BLaER1 (cell line): ENCODE measurements around the gene MOV10L1.
"Not testable (repeated sequence)": the region's sequence is repeated elsewhere in the genome, so short reads cannot be mapped to it uniquely, and the experiment has no call there.

ENCODE experiments used
- H3K27ac ChIP-seq: shearing (Covaris generic); formaldehyde crosslinking; 2 replicates; pipeline ENCODE4 v1.8.1; 2022
- H3K27me3 ChIP-seq: shearing (Covaris generic); formaldehyde crosslinking; 2 replicates; pipeline ENCODE4 v1.8.1; 2022
- H3K36me3 ChIP-seq: shearing (Covaris generic); formaldehyde crosslinking; 2 replicates; pipeline ENCODE4 v1.8.1; 2022
- H3K4me1 ChIP-seq: shearing (Covaris generic); formaldehyde crosslinking; 2 replicates; pipeline ENCODE4 v1.8.1; 2022
- H3K4me2 ChIP-seq: shearing (Covaris generic); formaldehyde crosslinking; 2 replicates; pipeline ENCODE4 v1.8.1; 2022
- H3K4me3 ChIP-seq: shearing (Covaris generic); formaldehyde crosslinking; 2 replicates; pipeline ENCODE4 v1.8.1; 2022
- H3K9ac ChIP-seq: shearing (Covaris generic); formaldehyde crosslinking; 2 replicates; pipeline ENCODE4 v1.8.1; 2022
- H3K9me3 ChIP-seq: shearing (Covaris generic); formaldehyde crosslinking; 2 replicates; pipeline ENCODE4 v1.8.1; 2022
- H4K20me1 ChIP-seq: shearing (Covaris generic); formaldehyde crosslinking; 2 replicates; pipeline ENCODE4 v1.8.1; 2022
- Cebpa-rat ChIP-seq: shearing (Covaris generic); IDR thresholded peaks from 2 replicates; pipeline ENCODE4 v1.8.1; 2022

MOV10L1 gene

GRCh38 chr22:50085211-50085972 lies 4.4 kb upstream of the MOV10L1 start, which contains the start of gene MLC1:
Gene MLC1, minus strand, starts transcription at chr22:50085426. Its CDS starts 524 bp downstream, at chr22:50084902.
- TF ChIP-seq Cebpa-rat, result peak; percentile 52; the same call in 1 of the 2 replicates
- Histone ChIP-seq H3K36me3 (no peaks in the 10 kb centered on the region), H3K4me3 (no peak within 1 kb of the TSS; the same call in none of the 2 replicates), H3K9me3 (peaks cover 28% of the 10 kb centered on the region), H3K4me1 (no peaks in the 10 kb centered on the region; the same call in none of the 2 replicates), H4K20me1 (no peaks in the 10 kb centered on the region), H3K27ac (no peak within 1 kb of the TSS), H3K9ac (no peak within 1 kb of the TSS; the same call in none of the 2 replicates), H3K4me2 (no peak within 1 kb of the TSS), H3K27me3 (no peaks in the 10 kb centered on the region)

DNA sequence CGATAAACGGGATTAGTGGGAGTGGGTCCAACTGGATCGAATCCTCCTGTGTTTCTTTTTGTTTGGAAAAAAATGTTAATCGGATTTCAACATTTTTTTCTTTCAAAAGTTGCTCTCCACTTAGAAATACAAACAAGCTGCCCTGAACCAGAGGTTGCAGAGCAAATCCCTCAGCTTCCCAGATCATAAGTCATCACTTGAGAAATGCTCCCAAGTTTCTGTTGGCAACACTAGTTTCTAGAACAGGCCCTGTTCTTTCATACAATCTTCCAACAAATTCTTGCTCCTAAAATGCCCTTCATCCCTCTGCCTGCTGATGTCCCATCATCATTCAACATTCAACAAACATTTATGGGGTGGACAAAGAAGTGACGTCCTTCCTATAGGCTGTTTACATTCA lies 3.3 kb upstream of the MOV10L1 start:
- no peaks in the 10 kb centered on the region for H4K20me1 ChIP-seq
- no peak overlapping the region for H3K27ac ChIP-seq
- H3K9ac ChIP-seq, result no peak overlapping the region
- TF ChIP-seq Cebpa-rat, result no peak
- H3K27me3 ChIP-seq, result no peaks in the 10 kb centered on the region
- H3K4me2 ChIP-seq, result no peak overlapping the region
- H3K36me3 ChIP-seq, result no peaks in the 10 kb centered on the region
- no peak overlapping the region for H3K4me3 ChIP-seq
- H3K9me3 ChIP-seq, result peaks cover 29% of the 10 kb centered on the region
- H3K4me1 ChIP-seq, result no peaks in the 10 kb centered on the region; the same call in none of the 2 replicates

GRCh38 chr22:50086975-50087374 lies 2.8 kb upstream of the MOV10L1 start:
- not testable (repeated sequence) for H3K27me3 ChIP-seq, H4K20me1 ChIP-seq, H3K9ac ChIP-seq, H3K4me2 ChIP-seq, H3K27ac ChIP-seq, H3K4me3 ChIP-seq, H3K36me3 ChIP-seq, H3K4me1 ChIP-seq
- H3K9me3 ChIP-seq, result peaks cover 29% of the 10 kb centered on the region

GRCh38 chr22:50087646-50088045 lies 2.2 kb upstream of the MOV10L1 start:
- Histone ChIP-seq H3K27me3 (no peaks in the 10 kb centered on the region), H4K20me1 (no peaks in the 10 kb centered on the region), H3K4me3 (no peak overlapping the region), H3K9ac (no peak overlapping the region), H3K9me3 (peaks cover 29% of the 10 kb centered on the region), H3K4me2 (no peak overlapping the region), H3K4me1 (no peaks in the 10 kb centered on the region; the same call in none of the 2 replicates), H3K27ac (no peak overlapping the region), H3K36me3 (no peaks in the 10 kb centered on the region)
- no peak for TF ChIP-seq Cebpa-rat

- H3K27ac ChIP-seq, result no peak overlapping the region
These were observed 1.7 kb upstream of the MOV10L1 start for GRCh38 chr22:50088096-50088495.

DNA sequence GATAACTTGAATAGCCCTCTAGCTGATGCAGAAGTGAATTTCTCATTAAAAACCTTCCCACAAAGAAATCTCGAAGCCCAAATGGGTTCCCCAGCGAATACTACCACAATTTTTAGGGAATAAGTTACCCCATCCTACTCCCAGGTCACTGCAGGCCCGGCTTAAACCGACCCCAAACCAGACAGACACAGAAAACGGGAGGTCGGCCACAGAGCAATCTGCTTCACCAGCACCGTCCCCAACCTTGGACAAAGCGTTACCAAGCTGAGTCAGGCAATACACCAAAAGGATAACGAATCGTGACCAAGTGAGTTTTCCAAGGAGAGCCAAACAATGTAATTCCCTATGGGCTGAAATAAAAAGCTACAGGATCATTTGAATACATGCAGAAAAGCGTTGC lies 575 bp upstream of the MOV10L1 start:
- TF ChIP-seq Cebpa-rat, result no peak
- H3K27me3 ChIP-seq, result no peaks in the 10 kb centered on the region

More at GRCh38 chr22:50088096-50088495, 1.7 kb upstream of the MOV10L1 start:
- H3K4me2 ChIP-seq, result no peak overlapping the region
- peaks cover 29% of the 10 kb centered on the region for H3K9me3 ChIP-seq
- H3K27me3 ChIP-seq, result no peaks in the 10 kb centered on the region
- no peak for TF ChIP-seq Cebpa-rat
- no peaks in the 10 kb centered on the region for H3K36me3 ChIP-seq
- H3K4me3 ChIP-seq, result no peak overlapping the region
- no peak overlapping the region for H3K9ac ChIP-seq
- H4K20me1 ChIP-seq, result no peaks in the 10 kb centered on the region
- no peaks in the 10 kb centered on the region; the same call in none of the 2 replicates for H3K4me1 ChIP-seq

GRCh38 chr22:50090412-50090714 lies 557 bp downstream of the MOV10L1 start:
- H3K4me3 ChIP-seq, result no peak overlapping the region
- no peak for TF ChIP-seq Cebpa-rat
- H3K4me1 ChIP-seq, result no peaks in the 10 kb centered on the region
- H3K9me3 ChIP-seq, result peaks cover 29% of the 10 kb centered on the region
- H3K4me2 ChIP-seq, result no peak overlapping the region
- H3K9ac ChIP-seq, result no peak overlapping the region
- no peaks in the 10 kb centered on the region for H3K27me3 ChIP-seq
- no peaks in the 10 kb centered on the region for H3K36me3 ChIP-seq
- no peaks in the 10 kb centered on the region for H4K20me1 ChIP-seq
- H3K27ac ChIP-seq, result no peak overlapping the region

More for the DNA sequence above, 575 bp upstream of the MOV10L1 start:
- H3K36me3 ChIP-seq, result no peaks in the 10 kb centered on the region
- peaks cover 29% of the 10 kb centered on the region for H3K9me3 ChIP-seq
- no peaks in the 10 kb centered on the region; the same call in none of the 2 replicates for H3K4me1 ChIP-seq
- H3K9ac ChIP-seq, result no peak overlapping the region
- H3K4me3 ChIP-seq, result no peak overlapping the region
- H4K20me1 ChIP-seq, result no peaks in the 10 kb centered on the region
- no peak overlapping the region for H3K4me2 ChIP-seq
- H3K27ac ChIP-seq, result no peak overlapping the region

DNA sequence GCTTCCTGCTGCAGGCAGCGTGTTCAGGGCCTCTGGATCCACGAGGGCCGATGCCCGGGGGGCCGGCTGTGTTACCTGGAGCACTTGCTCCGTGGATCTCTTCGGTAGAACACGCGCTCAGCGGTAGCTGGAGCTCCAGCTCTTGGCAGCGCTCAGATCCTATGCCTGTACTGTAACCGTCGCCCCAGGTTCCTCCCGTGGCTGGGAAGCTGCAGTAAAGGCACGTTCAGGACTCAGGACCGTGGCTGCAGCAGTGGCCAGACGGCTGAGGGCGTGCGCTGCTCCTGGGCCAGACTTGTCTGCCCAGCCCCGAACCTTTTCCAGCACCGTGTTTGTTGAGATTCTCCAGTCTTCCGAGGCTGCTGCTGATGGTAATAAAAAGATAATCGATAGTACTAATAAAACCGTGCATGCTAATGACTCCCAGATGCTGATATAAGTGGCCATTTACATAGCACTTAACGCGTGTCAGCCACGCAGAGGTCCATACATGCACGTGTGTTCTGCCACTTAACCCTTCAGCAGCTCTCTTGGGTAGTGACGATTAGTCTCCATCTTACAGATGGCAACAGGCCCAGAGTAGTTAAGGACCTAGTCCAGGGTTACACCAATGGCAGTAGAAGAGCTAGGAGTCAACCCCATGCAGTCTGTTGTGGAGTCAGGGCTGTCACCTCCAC lies 1.4 kb downstream of the MOV10L1 start:
- no peak overlapping the region for H3K4me3 ChIP-seq
- no peak overlapping the region for H3K27ac ChIP-seq
- H3K9me3 ChIP-seq, result peaks cover 29% of the 10 kb centered on the region
- no peaks in the 10 kb centered on the region for H3K27me3 ChIP-seq
- H3K4me2 ChIP-seq, result no peak overlapping the region
- no peak overlapping the region for H3K9ac ChIP-seq
- no peak for TF ChIP-seq Cebpa-rat
- H4K20me1 ChIP-seq, result no peaks in the 10 kb centered on the region
- H3K4me1 ChIP-seq, result no peaks in the 10 kb centered on the region
- no peaks in the 10 kb centered on the region for H3K36me3 ChIP-seq

DNA sequence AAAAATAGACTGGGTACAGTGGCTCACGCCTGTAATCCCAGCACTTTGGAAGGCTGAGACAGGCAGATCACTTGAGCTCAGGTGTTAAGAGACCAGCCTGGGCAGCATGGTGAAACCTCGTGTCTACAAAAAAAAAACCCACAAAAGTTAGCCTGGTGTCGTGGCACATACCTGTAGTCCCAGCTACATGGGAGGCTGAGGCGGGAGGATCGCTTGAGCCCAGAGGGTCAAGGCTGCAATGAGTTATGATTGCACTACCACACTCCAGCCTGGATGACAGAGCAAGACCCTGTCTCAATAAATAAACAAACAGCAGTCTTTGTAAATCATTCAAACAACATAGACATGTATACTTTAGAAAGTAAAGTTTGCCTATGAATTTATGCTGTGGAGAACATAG lies 2.5 kb downstream of the MOV10L1 start:
- H3K9ac ChIP-seq, result no peak overlapping the region
- no peak for TF ChIP-seq Cebpa-rat
- H3K4me3 ChIP-seq, result no peak overlapping the region
- H3K4me1 ChIP-seq, result no peaks in the 10 kb centered on the region
- no peak overlapping the region for H3K27ac ChIP-seq
- H3K27me3 ChIP-seq, result no peaks in the 10 kb centered on the region
- no peak overlapping the region for H3K4me2 ChIP-seq
- no peaks in the 10 kb centered on the region for H3K36me3 ChIP-seq
- peaks cover 21% of the 10 kb centered on the region for H3K9me3 ChIP-seq
- H4K20me1 ChIP-seq, result no peaks in the 10 kb centered on the region

GRCh38 chr22:50098052-50098451 lies 8.2 kb downstream of the MOV10L1 start:
- Histone ChIP-seq H3K4me1 (peaks cover 23% of the 10 kb centered on the region), H3K27ac (no peak overlapping the region), H3K36me3 (no peaks in the 10 kb centered on the region), H3K9me3 (no peaks in the 10 kb centered on the region), H3K4me3 (no peak overlapping the region), H3K9ac (no peak overlapping the region), H4K20me1 (no peaks in the 10 kb centered on the region), H3K27me3 (no peaks in the 10 kb centered on the region), H3K4me2 (no peak overlapping the region)
- no peak for TF ChIP-seq Cebpa-rat
